HL-60 (cell line): Measurements from ENCODE around the gene TBC1D4.
"Not testable (repeated sequence)": the region's sequence is repeated elsewhere in the genome, so short reads cannot be mapped to it uniquely, and the experiment has no call there.

Experiments
- DNase-seq, 2 experiments: peaks; one replicate each; pipeline ENCODE4 v3.0.0-alpha.2; 2010 to 2020; ENCODE audit warnings: low read depth in 1 of 2, low spot score in 1 of 2
- H3K27ac ChIP-seq: fragments of 250-450 bp; sonication (Bioruptor Pico); replicated peaks from 2 replicates; pipeline ENCODE4 v1.5.1; 2020; ENCODE audit warnings: mild to moderate bottlenecking, moderate library complexity
- H3K27me3 ChIP-seq: fragments of 250-450 bp; sonication (Bioruptor Pico); 2 replicates; pipeline ENCODE4 v1.5.1; 2021; ENCODE audit warnings: mild to moderate bottlenecking, moderate library complexity; ENCODE audit not compliant: insufficient read depth, poor library complexity, severe bottlenecking
- H3K4me3 ChIP-seq: replicated peaks from 2 replicates; pipeline ENCODE4 v1.5.1; 2011; ENCODE audit warnings: mild to moderate bottlenecking, control low read depth, low read length; ENCODE audit not compliant: insufficient read depth
- CTCF ChIP-seq: IDR thresholded peaks from one replicate; pipeline ENCODE4 v1.5.1; 2011; ENCODE audit warnings: low read length, control low read depth, inconsistent platforms; ENCODE audit not compliant: insufficient read depth
- GABPA ChIP-seq: IDR thresholded peaks from 2 replicates; pipeline ENCODE4 v1.6.1; 2012; ENCODE audit warnings: low read depth
- POLR2AphosphoS5 ChIP-seq: IDR thresholded peaks from 2 replicates; pipeline ENCODE4 v1.6.1; 2012; ENCODE audit warnings: low read depth
- SPI1 ChIP-seq: IDR thresholded peaks from 2 replicates; pipeline ENCODE4 v1.6.1; 2012; ENCODE audit warnings: low read depth, mild to moderate bottlenecking, borderline replicate concordance
- TF ChIP-seq, protein P1 (sequence below): IDR thresholded peaks from 2 replicates; pipeline ENCODE4 v1.6.1; 2012; ENCODE audit warnings: low read depth; ENCODE audit not compliant: insufficient replicate concordance

TBC1D4 gene

GRCh38 chr13:75307370-75307949 lies 174.5 kb downstream of the TBC1D4 start:
- Histone ChIP-seq H3K27ac (no peak overlapping the region), H3K4me3 (no peak overlapping the region), H3K27me3 (no peaks in the 10 kb centered on the region)
- no peak for DNase-seq
- no peak for TF ChIP-seq SPI1
- no peak for TF ChIP-seq CTCF
- TF ChIP-seq GABPA = no peak
- no peak for TF ChIP-seq POLR2AphosphoS5
- TF ChIP-seq, protein P1, sequence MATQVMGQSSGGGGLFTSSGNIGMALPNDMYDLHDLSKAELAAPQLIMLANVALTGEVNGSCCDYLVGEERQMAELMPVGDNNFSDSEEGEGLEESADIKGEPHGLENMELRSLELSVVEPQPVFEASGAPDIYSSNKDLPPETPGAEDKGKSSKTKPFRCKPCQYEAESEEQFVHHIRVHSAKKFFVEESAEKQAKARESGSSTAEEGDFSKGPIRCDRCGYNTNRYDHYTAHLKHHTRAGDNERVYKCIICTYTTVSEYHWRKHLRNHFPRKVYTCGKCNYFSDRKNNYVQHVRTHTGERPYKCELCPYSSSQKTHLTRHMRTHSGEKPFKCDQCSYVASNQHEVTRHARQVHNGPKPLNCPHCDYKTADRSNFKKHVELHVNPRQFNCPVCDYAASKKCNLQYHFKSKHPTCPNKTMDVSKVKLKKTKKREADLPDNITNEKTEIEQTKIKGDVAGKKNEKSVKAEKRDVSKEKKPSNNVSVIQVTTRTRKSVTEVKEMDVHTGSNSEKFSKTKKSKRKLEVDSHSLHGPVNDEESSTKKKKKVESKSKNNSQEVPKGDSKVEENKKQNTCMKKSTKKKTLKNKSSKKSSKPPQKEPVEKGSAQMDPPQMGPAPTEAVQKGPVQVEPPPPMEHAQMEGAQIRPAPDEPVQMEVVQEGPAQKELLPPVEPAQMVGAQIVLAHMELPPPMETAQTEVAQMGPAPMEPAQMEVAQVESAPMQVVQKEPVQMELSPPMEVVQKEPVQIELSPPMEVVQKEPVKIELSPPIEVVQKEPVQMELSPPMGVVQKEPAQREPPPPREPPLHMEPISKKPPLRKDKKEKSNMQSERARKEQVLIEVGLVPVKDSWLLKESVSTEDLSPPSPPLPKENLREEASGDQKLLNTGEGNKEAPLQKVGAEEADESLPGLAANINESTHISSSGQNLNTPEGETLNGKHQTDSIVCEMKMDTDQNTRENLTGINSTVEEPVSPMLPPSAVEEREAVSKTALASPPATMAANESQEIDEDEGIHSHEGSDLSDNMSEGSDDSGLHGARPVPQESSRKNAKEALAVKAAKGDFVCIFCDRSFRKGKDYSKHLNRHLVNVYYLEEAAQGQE = no peak

GRCh38 chr13:75306967-75307366 lies 175.0 kb downstream of the TBC1D4 start:
- DNase-seq, H3K4me3 ChIP-seq, H3K27me3 ChIP-seq, H3K27ac ChIP-seq: not testable (repeated sequence)

DNA sequence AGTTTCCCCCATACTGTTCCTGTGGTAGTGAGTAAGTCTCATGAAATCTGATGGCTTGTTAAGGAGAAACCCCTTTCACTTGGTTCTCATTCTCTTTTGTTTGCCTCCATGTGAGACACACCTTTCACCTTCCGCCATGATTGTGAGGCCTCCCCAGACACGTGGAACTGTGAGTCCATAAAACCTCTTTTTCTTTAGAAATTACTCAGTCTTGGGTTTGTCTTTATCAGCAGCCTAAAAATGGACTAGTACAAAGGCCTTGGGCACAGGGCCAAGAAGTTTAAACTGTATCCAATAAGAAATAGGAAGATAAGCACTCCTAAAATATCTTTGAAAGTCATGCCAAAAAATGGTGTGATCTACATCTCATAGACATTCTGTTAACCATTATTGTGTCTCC lies 176.9 kb downstream of the TBC1D4 start:
- TF ChIP-seq SPI1 (no peak), GABPA (no peak), POLR2AphosphoS5 (no peak)
- TF ChIP-seq, protein P1 = no peak
- DNase-seq = no peak
- Histone ChIP-seq H3K27ac (no peak overlapping the region), H3K27me3 (no peaks in the 10 kb centered on the region), H3K4me3 (no peak overlapping the region)

DNA sequence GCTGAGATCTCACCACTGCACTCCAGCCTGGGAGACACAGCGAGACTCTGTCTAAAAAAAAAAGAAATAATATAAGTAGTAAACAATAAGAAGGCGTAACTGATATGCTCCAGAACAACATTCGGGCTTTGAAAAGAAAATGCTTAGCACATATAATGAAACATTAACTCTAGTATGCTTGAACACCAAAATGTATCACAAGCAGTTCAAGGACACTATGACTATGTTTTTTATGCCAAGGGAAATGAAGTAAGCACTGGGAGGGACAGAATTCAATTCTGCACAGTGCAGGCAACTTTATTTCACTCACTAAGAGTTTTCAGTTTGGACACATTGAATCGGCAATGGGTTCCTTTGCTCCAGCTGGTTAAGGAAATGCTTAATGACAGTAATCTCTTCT lies 178.7 kb downstream of the TBC1D4 start:
- no peak for DNase-seq
- Histone ChIP-seq H3K27ac (no peak overlapping the region), H3K27me3 (no peaks in the 10 kb centered on the region), H3K4me3 (no peak overlapping the region)
- TF ChIP-seq SPI1 (no peak), POLR2AphosphoS5 (no peak), GABPA (no peak), CTCF (no peak)
- TF ChIP-seq, protein P1 = no peak
